PC-9 (cell line): ENCODE measurements around the gene MAST4. TPM values are rescaled to one million over a fixed set of nuclear protein-coding genes. Genes with fewer than 3 reads are reported as not detected.

Source experiments
- BruUV-seq: library from RNA; stranded (reverse); fragments of 400-500 nt; replicated peaks from 2 replicates; lab custom pipeline; 2021; lab: Mats Ljungman, UMichigan
- CTCF ChIA-PET: fragments of 300-600 bp; sonication (Branson Sonifier 250); formaldehyde crosslinking; loops from one replicate; lab custom pipeline; 2022; ENCODE audit warnings: antibody characterized with exemption; lab: Charles Lee
- POLR2A ChIA-PET: fragments of 300-600 bp; sonication (Branson Sonifier 250); formaldehyde crosslinking; loops from one replicate; lab custom pipeline; 2022; ENCODE audit warnings: antibody characterized with exemption; ENCODE audit not compliant: unreplicated experiment; lab: Charles Lee
- DNase-seq, 2 experiments: peaks; one replicate each; pipeline versions ENCODE4 v3.0.0 to v3.0.0-alpha.2; 2015 to 2022; ENCODE audit warnings: mixed read lengths in 1 of 2
- H2AFZ ChIP-seq: fragments of 200-600 bp; sonication (generic); 2 replicates; pipeline ENCODE4 v1.8.1; 2017; ENCODE audit warnings: antibody characterized with exemption
- H3F3A ChIP-seq: fragments of 200-600 bp; sonication (generic); 2 replicates; pipeline ENCODE4 v1.8.1; 2017; ENCODE audit warnings: antibody characterized with exemption, mild to moderate bottlenecking, low read depth; ENCODE audit not compliant: insufficient read depth
- H3K27ac ChIP-seq: fragments of 200-600 bp; sonication (generic); 2 replicates; pipeline ENCODE4 v1.6.1; 2016; ENCODE audit warnings: mixed run types
- H3K27me3 ChIP-seq: fragments of 200-600 bp; sonication (generic); 2 replicates; pipeline ENCODE4 v1.6.1; 2016; ENCODE audit warnings: low read depth, mixed run types; ENCODE audit not compliant: insufficient read depth
- H3K36me3 ChIP-seq: fragments of 200-600 bp; sonication (generic); 2 replicates; pipeline ENCODE4 v1.6.1; 2016; ENCODE audit warnings: low read depth, mixed run types
- H3K4me1 ChIP-seq: fragments of 200-600 bp; sonication (generic); replicated peaks from 2 replicates; pipeline ENCODE4 v1.6.1; 2016; ENCODE audit warnings: mixed run types; ENCODE audit not compliant: insufficient read depth
- H3K4me2 ChIP-seq: fragments of 200-600 bp; sonication (generic); 2 replicates; pipeline ENCODE4 v1.6.1; 2017; ENCODE audit warnings: mixed run types
- H3K4me3 ChIP-seq: fragments of 200-600 bp; sonication (generic); 2 replicates; pipeline ENCODE4 v1.6.1; 2016; ENCODE audit warnings: mixed run types
- H3K79me2 ChIP-seq: fragments of 200-600 bp; sonication (generic); 2 replicates; pipeline ENCODE4 v1.6.1; 2017; ENCODE audit warnings: low read depth, mixed run types
- H3K9me2 ChIP-seq: fragments of 200-600 bp; sonication (generic); 2 replicates; pipeline ENCODE4 v1.8.1; 2017; ENCODE audit warnings: mild to moderate bottlenecking; ENCODE audit not compliant: insufficient read depth
- H3K9me3 ChIP-seq: fragments of 200-600 bp; sonication (generic); 2 replicates; pipeline ENCODE4 v1.8.1; 2016; ENCODE audit warnings: low read depth; ENCODE audit not compliant: insufficient read depth
- H4K20me1 ChIP-seq: fragments of 200-600 bp; sonication (generic); 2 replicates; pipeline ENCODE4 v1.8.1; 2017; ENCODE audit not compliant: insufficient read depth
- EZH2 ChIP-seq: fragments of 200-600 bp; sonication (generic); IDR thresholded peaks from 2 replicates; pipeline ENCODE4 v1.8.0; 2017; ENCODE audit warnings: antibody characterized with exemption, low read depth
- intact Hi-C: fragments of 100-400 bp; cut with micrococcal nuclease; formaldehyde crosslinking; loops from one replicate; pipeline ENCODE4 v1.10.0; 2022; ENCODE audit not compliant: unreplicated experiment
- total RNA-seq: library from RNA; stranded (reverse); gene quantifications from 2 replicates; pipeline ENCODE4 v1.2.3, GENCODE V29; 2021
- TF ChIP-seq, protein P1 (sequence below): fragments of 200-600 bp; sonication (generic); conservative IDR thresholded peaks from 2 replicates; pipeline ENCODE4 v1.6.1; 2017; ENCODE audit warnings: mixed run types, antibody characterized with exemption, mild to moderate bottlenecking, moderate library complexity

Gene MAST4
- total RNA-seq, 1 experiment from 2014 or later = 19.3 TPM

DNA sequence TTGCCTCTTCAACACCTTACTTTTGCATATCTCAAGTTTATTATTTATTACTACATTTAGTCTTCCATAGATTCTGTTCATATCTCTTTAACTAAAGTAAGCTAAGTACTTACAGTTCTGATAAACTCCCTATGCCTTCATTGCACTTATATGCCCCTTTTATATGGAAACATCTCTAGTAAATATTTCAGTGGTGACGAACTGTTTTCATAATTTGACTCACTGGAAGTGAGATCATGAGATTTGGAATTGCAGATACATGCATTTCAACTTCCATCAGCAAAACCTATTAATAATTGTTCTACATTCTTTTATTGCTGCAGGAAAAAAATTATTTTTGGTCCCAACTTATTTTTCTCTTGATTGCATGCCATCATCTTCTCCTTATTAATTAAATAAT is 336.9 kb downstream of the MAST4 start:
- Histone ChIP-seq H3K9me2 (no peaks in the 10 kb centered on the region), H3K79me2 (no peaks in the 10 kb centered on the region), H3K4me1 (no peaks in the 10 kb centered on the region), H3F3A (no peaks in the 10 kb centered on the region), H3K36me3 (no peaks in the 10 kb centered on the region), H3K27ac (no peak overlapping the region), H3K9me3 (no peaks in the 10 kb centered on the region), H2AFZ (no peak overlapping the region), H3K4me2 (no peak overlapping the region), H3K4me3 (no peak overlapping the region), H3K27me3 (no peaks in the 10 kb centered on the region), H4K20me1 (no peaks in the 10 kb centered on the region)
- CTCF ChIA-PET = no interaction called here
- POLR2A ChIA-PET = interaction anchor here (0.7 kb wide), 1 partner anchor 25 kb away, joined by 3 read pairs; no protein-coding TSS in a partner anchor
- intact Hi-C loops = no loop called here
- no peak for DNase-seq
- BruUV-seq = no TSS peak
- TF ChIP-seq EZH2 = no peak
- TF ChIP-seq, protein P1, sequence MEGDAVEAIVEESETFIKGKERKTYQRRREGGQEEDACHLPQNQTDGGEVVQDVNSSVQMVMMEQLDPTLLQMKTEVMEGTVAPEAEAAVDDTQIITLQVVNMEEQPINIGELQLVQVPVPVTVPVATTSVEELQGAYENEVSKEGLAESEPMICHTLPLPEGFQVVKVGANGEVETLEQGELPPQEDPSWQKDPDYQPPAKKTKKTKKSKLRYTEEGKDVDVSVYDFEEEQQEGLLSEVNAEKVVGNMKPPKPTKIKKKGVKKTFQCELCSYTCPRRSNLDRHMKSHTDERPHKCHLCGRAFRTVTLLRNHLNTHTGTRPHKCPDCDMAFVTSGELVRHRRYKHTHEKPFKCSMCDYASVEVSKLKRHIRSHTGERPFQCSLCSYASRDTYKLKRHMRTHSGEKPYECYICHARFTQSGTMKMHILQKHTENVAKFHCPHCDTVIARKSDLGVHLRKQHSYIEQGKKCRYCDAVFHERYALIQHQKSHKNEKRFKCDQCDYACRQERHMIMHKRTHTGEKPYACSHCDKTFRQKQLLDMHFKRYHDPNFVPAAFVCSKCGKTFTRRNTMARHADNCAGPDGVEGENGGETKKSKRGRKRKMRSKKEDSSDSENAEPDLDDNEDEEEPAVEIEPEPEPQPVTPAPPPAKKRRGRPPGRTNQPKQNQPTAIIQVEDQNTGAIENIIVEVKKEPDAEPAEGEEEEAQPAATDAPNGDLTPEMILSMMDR = no peak

DNA sequence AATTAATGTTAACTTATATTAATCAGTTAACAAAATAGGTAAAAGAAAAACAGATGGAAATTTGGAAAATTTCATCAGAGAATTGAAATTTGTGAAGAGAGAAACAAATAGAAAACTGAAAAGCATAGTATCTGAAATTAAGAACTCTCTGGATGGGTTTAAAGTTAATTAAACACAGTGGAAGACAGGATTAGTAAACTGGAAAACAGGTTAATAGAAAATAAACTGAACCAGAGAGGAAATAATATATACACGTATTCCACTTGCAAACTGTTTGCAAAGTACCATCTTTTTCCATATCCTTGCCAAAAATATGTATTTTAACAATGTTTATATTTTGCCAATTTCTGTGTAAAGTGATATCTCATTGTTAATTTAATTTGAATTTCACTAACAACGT is 342.9 kb downstream of the MAST4 start:
- H3K9me3 ChIP-seq = peaks cover 7% of the 10 kb centered on the region; the same call in 1 of the 2 replicates
- no peak overlapping the region for H3K27ac ChIP-seq
- no peaks in the 10 kb centered on the region for H4K20me1 ChIP-seq
- no peaks in the 10 kb centered on the region for H3F3A ChIP-seq
- no TSS peak for BruUV-seq
- no peaks in the 10 kb centered on the region for H3K79me2 ChIP-seq
- H3K27me3 ChIP-seq = no peaks in the 10 kb centered on the region
- H2AFZ ChIP-seq = no peak overlapping the region
- ChIA-PET CTCF (no interaction called here), POLR2A (no interaction called here)
- no peaks in the 10 kb centered on the region for H3K36me3 ChIP-seq
- no peak overlapping the region for H3K4me2 ChIP-seq
- H3K9me2 ChIP-seq = no peaks in the 10 kb centered on the region
- H3K4me1 ChIP-seq = no peaks in the 10 kb centered on the region
- intact Hi-C loops = no loop called here
- no peak for DNase-seq
- H3K4me3 ChIP-seq = no peak overlapping the region
- TF ChIP-seq EZH2 = no peak
- TF ChIP-seq, protein P1 = no peak

DNA sequence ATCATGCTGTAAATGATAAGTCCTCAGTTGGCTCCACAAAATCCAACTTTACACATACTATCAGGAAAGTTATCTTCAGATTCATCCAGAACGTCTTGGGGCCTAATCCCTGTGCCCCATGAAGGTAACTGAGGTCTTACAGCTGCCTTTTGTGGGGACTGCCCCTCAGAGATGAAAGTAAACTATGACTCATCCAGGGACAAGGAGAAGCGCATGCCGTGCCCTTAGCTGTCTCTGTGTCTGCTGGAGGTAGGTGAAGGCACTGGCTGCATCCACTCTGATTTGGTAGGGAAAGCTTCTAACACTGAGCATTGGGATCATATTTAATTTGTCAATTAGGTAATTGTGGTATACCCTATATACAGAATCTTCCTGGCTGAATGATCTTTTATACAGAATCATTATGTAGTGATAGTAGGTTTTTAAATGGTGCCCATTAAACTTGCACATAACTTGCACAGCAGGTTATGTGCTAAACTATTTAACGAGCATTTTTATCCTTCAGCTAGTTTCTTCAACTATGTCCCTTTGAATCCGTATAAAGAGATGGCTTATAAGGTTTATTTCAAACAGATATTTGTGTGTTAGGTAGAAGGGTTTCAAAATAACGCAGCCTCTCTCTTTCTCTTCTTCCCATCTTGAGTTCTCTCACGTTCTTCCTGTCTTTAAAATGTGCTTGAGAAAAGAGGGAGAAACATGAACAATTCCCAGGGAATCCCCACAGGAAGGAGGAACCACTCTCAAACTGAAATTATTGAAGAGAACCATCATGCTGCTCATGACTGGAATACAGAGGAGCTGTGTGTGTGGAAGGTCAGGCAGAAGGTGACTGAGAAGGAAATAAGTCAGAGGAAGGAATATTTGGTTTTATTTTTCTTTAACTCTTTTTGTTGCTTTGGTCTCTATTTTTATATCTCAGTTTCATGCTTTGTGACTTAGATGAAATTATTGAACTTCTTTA is 349.5 kb downstream of the MAST4 start:
- Histone ChIP-seq H3K27ac (no peak overlapping the region), H3K27me3 (no peaks in the 10 kb centered on the region), H3K36me3 (no peaks in the 10 kb centered on the region), H3K9me3 (no peaks in the 10 kb centered on the region; the same call in 1 of the 2 replicates), H3K9me2 (no peaks in the 10 kb centered on the region), H2AFZ (no peak overlapping the region), H4K20me1 (no peaks in the 10 kb centered on the region), H3K79me2 (no peaks in the 10 kb centered on the region), H3K4me3 (no peak overlapping the region), H3K4me1 (no peaks in the 10 kb centered on the region), H3F3A (no peaks in the 10 kb centered on the region), H3K4me2 (no peak overlapping the region)
- DNase-seq = no peak
- ChIA-PET CTCF (no interaction called here), POLR2A (no interaction called here)
- BruUV-seq = no TSS peak
- intact Hi-C loops = no loop called here
- TF ChIP-seq, protein P1 = no peak
- TF ChIP-seq EZH2 = no peak
